GM20000 (cell line): ENCODE data around the gene TMEM151A.

ENCODE experiments used
- DNase-seq: peaks from one replicate; pipeline ENCODE4 v3.0.0; 2012; ENCODE audit warnings: low spot score
- TF ChIP-seq, protein P1 (sequence below): IDR thresholded peaks from 2 replicates; pipeline ENCODE4 v1.5.1; 2012; ENCODE audit warnings: mild to moderate bottlenecking, control low read depth; ENCODE audit errors: extremely low read depth, missing control alignments

Gene TMEM151A

GRCh38 chr11:66324664-66325063 lies 33.0 kb downstream of the TMEM151A start:
- TF ChIP-seq, protein P1, sequence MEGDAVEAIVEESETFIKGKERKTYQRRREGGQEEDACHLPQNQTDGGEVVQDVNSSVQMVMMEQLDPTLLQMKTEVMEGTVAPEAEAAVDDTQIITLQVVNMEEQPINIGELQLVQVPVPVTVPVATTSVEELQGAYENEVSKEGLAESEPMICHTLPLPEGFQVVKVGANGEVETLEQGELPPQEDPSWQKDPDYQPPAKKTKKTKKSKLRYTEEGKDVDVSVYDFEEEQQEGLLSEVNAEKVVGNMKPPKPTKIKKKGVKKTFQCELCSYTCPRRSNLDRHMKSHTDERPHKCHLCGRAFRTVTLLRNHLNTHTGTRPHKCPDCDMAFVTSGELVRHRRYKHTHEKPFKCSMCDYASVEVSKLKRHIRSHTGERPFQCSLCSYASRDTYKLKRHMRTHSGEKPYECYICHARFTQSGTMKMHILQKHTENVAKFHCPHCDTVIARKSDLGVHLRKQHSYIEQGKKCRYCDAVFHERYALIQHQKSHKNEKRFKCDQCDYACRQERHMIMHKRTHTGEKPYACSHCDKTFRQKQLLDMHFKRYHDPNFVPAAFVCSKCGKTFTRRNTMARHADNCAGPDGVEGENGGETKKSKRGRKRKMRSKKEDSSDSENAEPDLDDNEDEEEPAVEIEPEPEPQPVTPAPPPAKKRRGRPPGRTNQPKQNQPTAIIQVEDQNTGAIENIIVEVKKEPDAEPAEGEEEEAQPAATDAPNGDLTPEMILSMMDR, result no peak
- DNase-seq, result no peak

GRCh38 chr11:66325263-66325671 lies 33.6 kb downstream of the TMEM151A start:
- TF ChIP-seq, protein P1, result no peak
- DNase-seq, result no peak

GRCh38 chr11:66326261-66327111 lies 34.8 kb downstream of the TMEM151A start:
- no peak for DNase-seq
- TF ChIP-seq, protein P1, result no peak

GRCh38 chr11:66327171-66328030 lies 35.7 kb downstream of the TMEM151A start:
- DNase-seq, result no peak
- TF ChIP-seq, protein P1, result no peak

DNA sequence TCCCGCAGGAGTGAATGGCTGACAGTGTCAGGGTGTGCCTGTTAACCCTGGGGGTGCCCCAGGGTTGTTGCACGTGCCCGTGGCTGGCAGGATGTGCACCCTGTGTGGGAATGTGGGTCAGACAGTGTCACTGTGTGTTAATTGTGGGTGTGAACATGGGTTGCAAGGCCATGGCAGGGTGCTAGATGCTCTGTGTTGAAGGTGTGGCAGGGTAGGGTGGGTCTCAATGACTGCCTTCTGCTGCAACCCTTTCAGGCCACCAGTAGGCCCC lies 36.3 kb downstream of the TMEM151A start:
- TF ChIP-seq, protein P1, result no peak
- no peak for DNase-seq

- peak; percentile 89 for DNase-seq
- TF ChIP-seq, protein P1, result peak; percentile 82
Measured at GRCh38 chr11:66328302-66329144, 36.8 kb downstream of the TMEM151A start.
